D721Med (cell line): ENCODE measurements around the gene ZNF680.
"Not testable (repeated sequence)": the region's sequence is repeated elsewhere in the genome, so short reads cannot be mapped to it uniquely, and the experiment has no call there.

ENCODE experiments used
- DNase-seq: peaks from one replicate; pipeline ENCODE4 v3.0.0; 2011; ENCODE audit warnings: low spot score; ENCODE audit not compliant: insufficient read length
- FAIRE-seq: peaks from 2 replicates; lab custom pipeline; 2011; peaks lifted over from hg19 to GRCh38; lab: Jason Lieb, UNC
- TF ChIP-seq, protein P1 (sequence below): IDR thresholded peaks from 2 replicates; pipeline ENCODE4 v1.5.1; 2012; ENCODE audit warnings: mild to moderate bottlenecking, control low read depth; ENCODE audit not compliant: insufficient read depth; ENCODE audit errors: missing control alignments

ZNF680 gene

GRCh38 chr7:64569372-64570283, 6.8 kb upstream of the ZNF680 start:
- not testable (repeated sequence) for DNase-seq, FAIRE-seq
- TF ChIP-seq, protein P1, sequence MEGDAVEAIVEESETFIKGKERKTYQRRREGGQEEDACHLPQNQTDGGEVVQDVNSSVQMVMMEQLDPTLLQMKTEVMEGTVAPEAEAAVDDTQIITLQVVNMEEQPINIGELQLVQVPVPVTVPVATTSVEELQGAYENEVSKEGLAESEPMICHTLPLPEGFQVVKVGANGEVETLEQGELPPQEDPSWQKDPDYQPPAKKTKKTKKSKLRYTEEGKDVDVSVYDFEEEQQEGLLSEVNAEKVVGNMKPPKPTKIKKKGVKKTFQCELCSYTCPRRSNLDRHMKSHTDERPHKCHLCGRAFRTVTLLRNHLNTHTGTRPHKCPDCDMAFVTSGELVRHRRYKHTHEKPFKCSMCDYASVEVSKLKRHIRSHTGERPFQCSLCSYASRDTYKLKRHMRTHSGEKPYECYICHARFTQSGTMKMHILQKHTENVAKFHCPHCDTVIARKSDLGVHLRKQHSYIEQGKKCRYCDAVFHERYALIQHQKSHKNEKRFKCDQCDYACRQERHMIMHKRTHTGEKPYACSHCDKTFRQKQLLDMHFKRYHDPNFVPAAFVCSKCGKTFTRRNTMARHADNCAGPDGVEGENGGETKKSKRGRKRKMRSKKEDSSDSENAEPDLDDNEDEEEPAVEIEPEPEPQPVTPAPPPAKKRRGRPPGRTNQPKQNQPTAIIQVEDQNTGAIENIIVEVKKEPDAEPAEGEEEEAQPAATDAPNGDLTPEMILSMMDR = peak; percentile 5

GRCh38 chr7:64562256-64562625, 630 bp downstream of the ZNF680 start:
- FAIRE-seq (no peak), DNase-seq (no peak)
- TF ChIP-seq, protein P1 = no peak

- TF ChIP-seq, protein P1 = no peak
- no peak for FAIRE-seq
- DNase-seq = no peak
These were observed 3.7 kb downstream of the ZNF680 start for GRCh38 chr7:64559206-64559605.

DNA sequence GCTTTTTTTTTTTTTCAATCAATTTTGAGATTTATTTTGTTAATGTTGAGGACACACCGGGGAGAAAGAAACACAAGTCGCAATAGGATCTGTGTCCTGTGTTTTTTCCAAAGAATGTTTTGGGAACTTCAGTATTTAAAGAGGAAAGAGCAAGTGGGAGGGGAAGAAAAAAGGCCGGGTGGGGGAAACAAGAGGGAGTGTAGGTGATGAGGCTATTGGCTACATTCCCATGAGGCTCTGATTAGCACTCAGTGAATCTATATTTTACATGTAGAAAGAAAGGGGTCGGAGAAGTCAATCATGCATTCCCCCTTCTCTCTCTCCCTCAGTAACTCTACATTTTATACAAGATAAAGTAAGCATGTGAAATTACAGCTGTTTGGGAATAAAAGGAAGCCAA, 4.1 kb downstream of the ZNF680 start:
- FAIRE-seq = no peak
- TF ChIP-seq, protein P1 = no peak
- DNase-seq = no peak

DNA sequence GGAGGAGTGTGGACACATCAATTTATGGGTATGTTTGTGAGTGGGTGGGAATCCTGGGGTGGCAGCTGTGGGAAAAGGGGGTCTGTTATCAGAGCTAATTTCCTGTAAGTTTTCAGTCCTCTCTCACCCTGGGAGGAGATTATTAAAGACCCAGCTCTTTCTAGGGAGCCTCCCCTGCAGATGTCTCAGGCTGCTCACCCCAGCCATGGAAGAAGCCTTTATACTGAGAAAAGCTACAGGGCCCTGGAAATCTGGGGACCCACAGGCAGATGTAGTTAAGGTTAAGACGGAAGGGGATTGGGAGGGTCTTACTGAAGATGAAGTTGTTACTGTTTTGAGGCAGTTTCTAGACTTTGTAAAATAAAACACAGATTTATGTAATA, 4.6 kb downstream of the ZNF680 start:
- FAIRE-seq (no peak), DNase-seq (no peak)
- TF ChIP-seq, protein P1 = no peak

GRCh38 chr7:64557601-64558322, 5.1 kb downstream of the ZNF680 start:
- TF ChIP-seq, protein P1 = no peak
- no peak for FAIRE-seq
- DNase-seq = no peak
